ENCODE data around the gene SLC12A4. TPM values are rescaled to one million over a fixed set of nuclear protein-coding genes. Genes with fewer than 3 reads are reported as not detected.

SLC12A4 gene
- total RNA-seq, 4 donors from 2014 or later = 65.8 to 142 (median 81.3) TPM

- peak; percentile 74 to 89 (median 83) for TF ChIP-seq CTCF (IDR thresholded peaks at IDR 0.05)
- TF ChIP-seq EP300 (IDR thresholded peaks at IDR 0.05) = no peak
- peak; percentile 6 to 35 for TF ChIP-seq POLR2AphosphoS5 (IDR thresholded peaks at IDR 0.05)
- Histone ChIP-seq H3K9me3 (no peaks in the 10 kb centered on the region), H3K4me1 (peaks cover 12 to 52% (median 38%) of the 10 kb centered on the region in 4 donors), H3K36me3 (peaks cover 11 to 60% (median 59%) of the 10 kb centered on the region in 4 donors), H3K27ac (replicated peaks in 1 of 4) (no peak overlapping the region), H3K27me3 (no peaks in the 10 kb centered on the region), H3K4me3 (no peak overlapping the region)
- 58% methylated on average over 7 of the region's 16 CpGs for WGBS
- no peak for DNase-seq (ENCODE audit: extremely low spot score)
- intact Hi-C loops (cut with DNase I) = loop anchor here (2.0 kb wide), 2 partner anchors 46 to 112 kb away; no protein-coding TSS in a partner anchor
Measured at GRCh38 chr16:67928561-67929364, 39.7 kb downstream of the SLC12A4 start.

- H3K36me3 ChIP-seq = peaks cover 11 to 61% (median 60%) of the 10 kb centered on the region in 4 donors
Measured at GRCh38 chr16:67928147-67928546, 40.3 kb downstream of the SLC12A4 start.

GRCh38 chr16:67927131-67927941 lies 41.1 kb downstream of the SLC12A4 start:
- TF ChIP-seq CTCF (IDR thresholded peaks at IDR 0.05) (no peak), EP300 (IDR thresholded peaks at IDR 0.05) (no peak), POLR2A (IDR thresholded peaks at IDR 0.05; ENCODE audit: low read depth) (no peak), POLR2AphosphoS5 (IDR thresholded peaks at IDR 0.05) (no peak)
- peak overlapping the region in 1 of 4 donors; percentile 19 for H3K27ac ChIP-seq (replicated peaks in 1 of 4)
- intact Hi-C loops (cut with DNase I) = no loop called here
- DNase-seq (ENCODE audit: extremely low spot score) = no peak
- H3K4me3 ChIP-seq = no peak overlapping the region
- H3K4me1 ChIP-seq = peaks cover 25 to 66% (median 52%) of the 10 kb centered on the region in 4 donors
- peaks cover 11 to 60% (median 55%) of the 10 kb centered on the region in 4 donors for H3K36me3 ChIP-seq
- H3K9me3 ChIP-seq = no peaks in the 10 kb centered on the region
- H3K27me3 ChIP-seq = no peaks in the 10 kb centered on the region
- WGBS = 90% methylated on average over 22 of the region's 22 CpGs

More at GRCh38 chr16:67928147-67928546, 40.3 kb downstream of the SLC12A4 start:
- no peaks in the 10 kb centered on the region for H3K9me3 ChIP-seq
- DNase-seq (ENCODE audit: extremely low spot score) = no peak
- no peaks in the 10 kb centered on the region for H3K27me3 ChIP-seq
- 91% methylated on average over 6 of the region's 7 CpGs for WGBS
- no peak overlapping the region for H3K4me3 ChIP-seq
- no peak overlapping the region for H3K27ac ChIP-seq (replicated peaks in 1 of 4)
- TF ChIP-seq POLR2A (IDR thresholded peaks at IDR 0.05; ENCODE audit: low read depth) = no peak
- no peak for TF ChIP-seq CTCF (IDR thresholded peaks at IDR 0.05)
- TF ChIP-seq POLR2AphosphoS5 (IDR thresholded peaks at IDR 0.05) = no peak
- TF ChIP-seq EP300 (IDR thresholded peaks at IDR 0.05) = no peak
- peaks cover 16 to 58% (median 44%) of the 10 kb centered on the region in 4 donors for H3K4me1 ChIP-seq
- intact Hi-C loops (cut with DNase I) = loop anchor here (2.0 kb wide), 2 partner anchors 45 to 111 kb away; no protein-coding TSS in a partner anchor

- DNase-seq (ENCODE audit: extremely low spot score) = no peak
- Histone ChIP-seq H3K27me3 (no peaks in the 10 kb centered on the region), H3K4me1 (peaks cover 30 to 71% (median 57%) of the 10 kb centered on the region in 4 donors), H3K4me3 (no peak overlapping the region), H3K27ac (replicated peaks in 1 of 4) (peak overlapping the region; percentile 19 to 51 (median 24)), H3K9me3 (no peaks in the 10 kb centered on the region), H3K36me3 (peaks cover 11 to 56% (median 46%) of the 10 kb centered on the region in 4 donors)
- intact Hi-C loops (cut with DNase I) = no loop called here
- WGBS = 47% methylated on average over 5 of the region's 13 CpGs
- TF ChIP-seq POLR2AphosphoS5 (IDR thresholded peaks at IDR 0.05) (peak in 1 of 2 donors; percentile 27), CTCF (IDR thresholded peaks at IDR 0.05) (no peak), EP300 (IDR thresholded peaks at IDR 0.05) (no peak)
Measured at GRCh38 chr16:67926181-67926750, 42.2 kb downstream of the SLC12A4 start.
